Panc1 (cell line): ENCODE results near the gene WDR11. TPM values are rescaled to one million over a fixed set of nuclear protein-coding genes. Genes with fewer than 3 reads are reported as not detected.

Source experiments
- ATAC-seq: fragments of 200-7000 bp; cut with Tn5 transposase; 2 replicates; pipeline ENCODE4 v1.9.1; 2020; ENCODE audit warnings: mild to moderate bottlenecking, moderate library complexity
- BruUV-seq: library from RNA; stranded (reverse); fragments of 400-500 nt; replicated peaks from 2 replicates; lab custom pipeline; 2021; lab: Mats Ljungman, UMichigan
- CTCF ChIA-PET: fragments of 300-600 bp; sonication (Branson Sonifier 250); formaldehyde crosslinking; loops from one replicate; lab custom pipeline; 2022; ENCODE audit warnings: antibody characterized with exemption; lab: Charles Lee
- POLR2A ChIA-PET: fragments of 300-600 bp; sonication (Branson Sonifier 250); formaldehyde crosslinking; loops from one replicate; lab custom pipeline; 2022; ENCODE audit warnings: antibody characterized with exemption; lab: Charles Lee
- DNase-seq: peaks from one replicate; pipeline ENCODE4 v3.0.0-alpha.2; 2010; ENCODE audit warnings: low read depth, low spot score
- H3K27ac ChIP-seq: 2 replicates; pipeline ENCODE4 v1.5.1; 2011; ENCODE audit warnings: mild to moderate bottlenecking, low read length, inconsistent platforms
- H3K27me3 ChIP-seq: fragments of 200-500 bp; sonication (Bioruptor generic); 2 replicates; pipeline ENCODE4 v1.6.0; 2014; ENCODE audit warnings: low read length, inconsistent platforms; ENCODE audit not compliant: control insufficient read depth, insufficient read depth
- H3K36me3 ChIP-seq: fragments of 200-500 bp; sonication (Bioruptor generic); 2 replicates; pipeline ENCODE4 v1.5.1; 2014; ENCODE audit warnings: inconsistent platforms, mild to moderate bottlenecking, low read length, moderate library complexity; ENCODE audit not compliant: control insufficient read depth, insufficient read depth
- H3K4me1 ChIP-seq: 2 replicates; pipeline ENCODE4 v1.5.1; 2011; ENCODE audit warnings: inconsistent platforms, mild to moderate bottlenecking, low read length, moderate library complexity; ENCODE audit not compliant: control insufficient read depth, insufficient read depth
- H3K4me3 ChIP-seq, 2 experiments: 2 replicates each; pipeline ENCODE4 v1.5.1; 2011 to 2012; ENCODE audit warnings: low read depth in 2 of 2, low read length in 2 of 2, mild to moderate bottlenecking in 2 of 2, inconsistent platforms in 1 of 2, moderate library complexity in 1 of 2
- H3K9me3 ChIP-seq: fragments of 200-500 bp; sonication (Bioruptor generic); 2 replicates; pipeline ENCODE4 v1.5.1; 2014; ENCODE audit warnings: low read depth, mild to moderate bottlenecking, inconsistent platforms, low read length, moderate library complexity; ENCODE audit not compliant: control insufficient read depth, insufficient read depth
- POLR2AphosphoS5 ChIP-seq: IDR thresholded peaks from 2 replicates; pipeline ENCODE4 v1.6.1; 2012; ENCODE audit warnings: mild to moderate bottlenecking, low read depth, low read length, moderate library complexity
- SIN3A ChIP-seq: IDR thresholded peaks from 2 replicates; pipeline ENCODE4 v1.6.1; 2012; ENCODE audit warnings: low read depth, mild to moderate bottlenecking, low read length, moderate library complexity, borderline replicate concordance; ENCODE audit not compliant: insufficient read depth
- TCF7L2 ChIP-seq: IDR thresholded peaks from 2 replicates; pipeline ENCODE4 v1.6.1; 2011; ENCODE audit warnings: mild to moderate bottlenecking, low read depth, low read length, inconsistent platforms
- in situ Hi-C: cut with HindIII; loops from 2 replicates; pipeline ENCODE4 v1.10.0; 2016; ENCODE audit warnings: low sequenced_read_pairs, low pct_unique_long_range_greater_than_20kb
- intact Hi-C: fragments of 100-400 bp; cut with micrococcal nuclease; formaldehyde crosslinking; loops from one replicate; pipeline ENCODE4 v1.10.0; 2022; ENCODE audit not compliant: unreplicated experiment
- total RNA-seq: library from RNA; stranded (reverse); gene quantifications from one replicate; pipeline ENCODE4 v1.2.1, GENCODE V29; 2021; ENCODE audit not compliant: unreplicated experiment
- TF ChIP-seq, protein P1 (sequence below), 2 experiments: IDR thresholded peaks; 2 replicates each; pipeline ENCODE4 v1.6.1; 2011 to 2012; ENCODE audit warnings: low read depth in 2 of 2, control low read depth in 1 of 2, low read length in 1 of 2, mild to moderate bottlenecking in 1 of 2, moderate library complexity in 1 of 2; ENCODE audit not compliant: insufficient read depth in 1 of 2
- TF ChIP-seq, protein P2 (sequence below): fragments of 450-650 bp; IDR thresholded peaks from 2 replicates; pipeline ENCODE4 v1.5.1; 2017; ENCODE audit warnings: mild to moderate bottlenecking

Gene WDR11
- total RNA-seq, 1 experiment from 2014 or later: 59.3 TPM

DNA sequence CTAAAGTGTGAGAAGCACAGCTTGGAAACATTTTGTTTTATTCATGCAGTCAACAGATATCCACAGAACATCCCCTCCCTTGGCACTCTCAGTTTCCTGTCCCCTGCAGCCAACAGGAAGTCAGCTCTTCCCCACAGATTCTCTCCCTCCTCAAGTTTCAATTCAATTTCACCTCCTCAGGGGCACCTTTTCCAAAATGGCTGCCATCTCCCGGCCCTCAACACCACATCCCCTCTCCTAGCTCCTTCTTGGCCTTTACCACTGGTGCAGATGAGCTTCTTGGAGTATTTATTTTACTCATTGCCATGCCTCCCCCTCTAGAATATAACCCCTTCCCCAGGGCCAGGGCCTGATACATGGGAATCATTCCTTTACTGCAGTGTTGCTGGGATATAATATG lies 94.0 kb downstream of the WDR11 start:
- DNase-seq: no peak
- intact Hi-C loops: no loop called here
- H3K4me3 ChIP-seq: no peak overlapping the region
- no peaks in the 10 kb centered on the region for H3K9me3 ChIP-seq
- no peaks in the 10 kb centered on the region for H3K36me3 ChIP-seq
- CTCF ChIA-PET: no interaction called here
- TF ChIP-seq SIN3A (no peak), POLR2AphosphoS5 (no peak), TCF7L2 (no peak)
- TF ChIP-seq, protein P1, sequence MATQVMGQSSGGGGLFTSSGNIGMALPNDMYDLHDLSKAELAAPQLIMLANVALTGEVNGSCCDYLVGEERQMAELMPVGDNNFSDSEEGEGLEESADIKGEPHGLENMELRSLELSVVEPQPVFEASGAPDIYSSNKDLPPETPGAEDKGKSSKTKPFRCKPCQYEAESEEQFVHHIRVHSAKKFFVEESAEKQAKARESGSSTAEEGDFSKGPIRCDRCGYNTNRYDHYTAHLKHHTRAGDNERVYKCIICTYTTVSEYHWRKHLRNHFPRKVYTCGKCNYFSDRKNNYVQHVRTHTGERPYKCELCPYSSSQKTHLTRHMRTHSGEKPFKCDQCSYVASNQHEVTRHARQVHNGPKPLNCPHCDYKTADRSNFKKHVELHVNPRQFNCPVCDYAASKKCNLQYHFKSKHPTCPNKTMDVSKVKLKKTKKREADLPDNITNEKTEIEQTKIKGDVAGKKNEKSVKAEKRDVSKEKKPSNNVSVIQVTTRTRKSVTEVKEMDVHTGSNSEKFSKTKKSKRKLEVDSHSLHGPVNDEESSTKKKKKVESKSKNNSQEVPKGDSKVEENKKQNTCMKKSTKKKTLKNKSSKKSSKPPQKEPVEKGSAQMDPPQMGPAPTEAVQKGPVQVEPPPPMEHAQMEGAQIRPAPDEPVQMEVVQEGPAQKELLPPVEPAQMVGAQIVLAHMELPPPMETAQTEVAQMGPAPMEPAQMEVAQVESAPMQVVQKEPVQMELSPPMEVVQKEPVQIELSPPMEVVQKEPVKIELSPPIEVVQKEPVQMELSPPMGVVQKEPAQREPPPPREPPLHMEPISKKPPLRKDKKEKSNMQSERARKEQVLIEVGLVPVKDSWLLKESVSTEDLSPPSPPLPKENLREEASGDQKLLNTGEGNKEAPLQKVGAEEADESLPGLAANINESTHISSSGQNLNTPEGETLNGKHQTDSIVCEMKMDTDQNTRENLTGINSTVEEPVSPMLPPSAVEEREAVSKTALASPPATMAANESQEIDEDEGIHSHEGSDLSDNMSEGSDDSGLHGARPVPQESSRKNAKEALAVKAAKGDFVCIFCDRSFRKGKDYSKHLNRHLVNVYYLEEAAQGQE (IDR thresholded peaks at IDR 0.05; ENCODE audit: insufficient read depth in 1 of 2, low read depth in 2 of 2, low read length in 1 of 2): no peak
- TF ChIP-seq, protein P2, sequence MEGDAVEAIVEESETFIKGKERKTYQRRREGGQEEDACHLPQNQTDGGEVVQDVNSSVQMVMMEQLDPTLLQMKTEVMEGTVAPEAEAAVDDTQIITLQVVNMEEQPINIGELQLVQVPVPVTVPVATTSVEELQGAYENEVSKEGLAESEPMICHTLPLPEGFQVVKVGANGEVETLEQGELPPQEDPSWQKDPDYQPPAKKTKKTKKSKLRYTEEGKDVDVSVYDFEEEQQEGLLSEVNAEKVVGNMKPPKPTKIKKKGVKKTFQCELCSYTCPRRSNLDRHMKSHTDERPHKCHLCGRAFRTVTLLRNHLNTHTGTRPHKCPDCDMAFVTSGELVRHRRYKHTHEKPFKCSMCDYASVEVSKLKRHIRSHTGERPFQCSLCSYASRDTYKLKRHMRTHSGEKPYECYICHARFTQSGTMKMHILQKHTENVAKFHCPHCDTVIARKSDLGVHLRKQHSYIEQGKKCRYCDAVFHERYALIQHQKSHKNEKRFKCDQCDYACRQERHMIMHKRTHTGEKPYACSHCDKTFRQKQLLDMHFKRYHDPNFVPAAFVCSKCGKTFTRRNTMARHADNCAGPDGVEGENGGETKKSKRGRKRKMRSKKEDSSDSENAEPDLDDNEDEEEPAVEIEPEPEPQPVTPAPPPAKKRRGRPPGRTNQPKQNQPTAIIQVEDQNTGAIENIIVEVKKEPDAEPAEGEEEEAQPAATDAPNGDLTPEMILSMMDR: no peak
- BruUV-seq: no TSS peak
- H3K27me3 ChIP-seq: peaks cover 8% of the 10 kb centered on the region
- POLR2A ChIA-PET: no interaction called here
- no peak overlapping the region for H3K27ac ChIP-seq
- in situ Hi-C loops: no loop called here
- no peak for ATAC-seq
- peaks cover 15% of the 10 kb centered on the region for H3K4me1 ChIP-seq

DNA sequence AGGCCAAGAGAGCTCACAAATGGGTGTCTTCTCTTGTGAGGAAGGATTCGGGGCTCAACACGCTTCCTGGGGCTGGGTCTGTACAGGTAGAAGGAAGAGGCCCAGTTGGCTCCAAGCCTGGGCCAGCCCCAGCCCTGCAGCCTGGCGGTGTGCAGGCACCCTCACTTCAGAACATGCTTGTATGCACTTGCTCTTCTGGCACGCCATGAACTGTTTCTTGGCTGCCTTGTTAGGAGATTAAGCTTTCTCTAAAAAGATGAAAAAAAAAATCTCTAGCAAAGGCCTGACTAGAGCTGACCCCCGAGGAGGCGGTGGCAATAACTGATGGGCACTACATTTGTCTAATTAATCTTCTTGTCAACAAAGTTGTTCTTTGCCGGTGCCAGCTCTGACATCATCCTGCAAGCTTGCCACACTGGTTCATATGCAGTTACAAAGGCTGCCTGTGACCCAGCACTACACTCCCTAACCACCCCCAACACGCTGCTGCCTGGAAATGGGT lies 94.7 kb downstream of the WDR11 start:
- TF ChIP-seq TCF7L2 (no peak), POLR2AphosphoS5 (no peak), SIN3A (no peak)
- TF ChIP-seq, protein P1 (IDR thresholded peaks at IDR 0.05; ENCODE audit: insufficient read depth in 1 of 2, low read depth in 2 of 2, low read length in 1 of 2): no peak
- TF ChIP-seq, protein P2: no peak
- BruUV-seq: no TSS peak
- CTCF ChIA-PET: interaction anchor here (0.8 kb wide), 1 partner anchor 788 kb away, joined by 8 read pairs; no protein-coding TSS in a partner anchor
- DNase-seq (no peak), ATAC-seq (no peak)
- Histone ChIP-seq H3K27ac (no peak overlapping the region), H3K9me3 (no peaks in the 10 kb centered on the region), H3K36me3 (no peaks in the 10 kb centered on the region), H3K4me1 (peaks cover 16% of the 10 kb centered on the region), H3K4me3 (no peak overlapping the region), H3K27me3 (peaks cover 15% of the 10 kb centered on the region)
- in situ Hi-C loops: no loop called here
- intact Hi-C loops: no loop called here
- POLR2A ChIA-PET: no interaction called here
